ENCODE measurements around the gene ALDH16A1.
A peak's percentile ranks its signal among the peaks of the same experiment; 100 is the strongest.

ALDH16A1 gene

DNA sequence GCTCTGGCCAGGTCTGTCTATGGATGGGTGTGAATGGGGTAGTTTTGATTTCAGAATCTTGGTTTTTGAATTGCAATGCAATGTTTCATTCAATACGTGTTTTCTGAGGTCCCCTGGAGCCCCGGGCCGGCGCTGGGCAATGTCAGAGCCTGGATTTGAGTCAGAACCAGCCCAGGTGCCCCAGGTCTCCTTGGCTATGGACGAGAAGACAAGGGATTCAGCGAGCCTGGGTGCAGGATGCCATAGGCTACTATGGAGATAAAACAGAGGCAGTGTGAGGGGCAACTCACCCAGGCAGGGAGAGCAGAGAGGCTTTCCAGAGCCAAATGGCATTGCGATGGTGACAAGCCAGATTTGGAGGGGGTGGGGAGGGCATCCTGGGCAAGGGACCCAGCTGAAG, 33.2 kb downstream of the ALDH16A1 start:
- DNase-seq (ENCODE audit: low read depth), result no peak
- TF ChIP-seq, protein P1, sequence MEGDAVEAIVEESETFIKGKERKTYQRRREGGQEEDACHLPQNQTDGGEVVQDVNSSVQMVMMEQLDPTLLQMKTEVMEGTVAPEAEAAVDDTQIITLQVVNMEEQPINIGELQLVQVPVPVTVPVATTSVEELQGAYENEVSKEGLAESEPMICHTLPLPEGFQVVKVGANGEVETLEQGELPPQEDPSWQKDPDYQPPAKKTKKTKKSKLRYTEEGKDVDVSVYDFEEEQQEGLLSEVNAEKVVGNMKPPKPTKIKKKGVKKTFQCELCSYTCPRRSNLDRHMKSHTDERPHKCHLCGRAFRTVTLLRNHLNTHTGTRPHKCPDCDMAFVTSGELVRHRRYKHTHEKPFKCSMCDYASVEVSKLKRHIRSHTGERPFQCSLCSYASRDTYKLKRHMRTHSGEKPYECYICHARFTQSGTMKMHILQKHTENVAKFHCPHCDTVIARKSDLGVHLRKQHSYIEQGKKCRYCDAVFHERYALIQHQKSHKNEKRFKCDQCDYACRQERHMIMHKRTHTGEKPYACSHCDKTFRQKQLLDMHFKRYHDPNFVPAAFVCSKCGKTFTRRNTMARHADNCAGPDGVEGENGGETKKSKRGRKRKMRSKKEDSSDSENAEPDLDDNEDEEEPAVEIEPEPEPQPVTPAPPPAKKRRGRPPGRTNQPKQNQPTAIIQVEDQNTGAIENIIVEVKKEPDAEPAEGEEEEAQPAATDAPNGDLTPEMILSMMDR (IDR thresholded peaks at IDR 0.05; ENCODE audit: insufficient read depth, low read depth, low read length, missing control alignments), result no peak
- H3K4me3 ChIP-seq (ENCODE audit: low read length), result no peak overlapping the region

DNA sequence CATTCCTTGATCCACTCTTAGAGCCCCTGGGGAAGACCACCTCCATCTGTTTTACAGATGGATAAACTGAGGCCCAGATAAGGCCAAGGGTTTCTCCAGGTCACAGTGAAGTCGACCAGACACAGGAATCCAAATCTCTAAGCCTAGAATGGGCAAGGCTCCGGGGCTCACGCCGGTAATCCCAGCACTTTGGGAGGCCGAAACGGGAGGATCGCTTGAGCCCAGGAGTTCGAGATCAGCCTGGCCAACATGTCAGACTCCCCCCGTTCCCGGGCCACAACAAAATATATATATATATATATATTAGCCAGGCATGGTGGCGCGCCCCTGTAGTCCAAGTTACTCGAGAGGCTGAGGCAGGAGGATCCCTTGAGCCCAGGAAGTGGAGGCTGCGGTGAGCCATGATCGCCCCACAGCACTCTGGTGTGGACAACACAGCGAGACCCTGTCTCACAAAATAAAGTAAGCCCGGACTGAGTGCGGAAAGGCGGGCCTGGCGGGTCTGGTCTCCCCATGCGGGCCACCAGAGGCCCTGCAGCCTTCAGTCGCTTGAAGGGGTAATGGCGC, 33.8 kb downstream of the ALDH16A1 start:
- DNase-seq (ENCODE audit: low read depth), result no peak
- H3K4me3 ChIP-seq (ENCODE audit: low read length), result peak overlapping the region; percentile 33
- TF ChIP-seq, protein P1 (IDR thresholded peaks at IDR 0.05; ENCODE audit: insufficient read depth, low read depth, low read length, missing control alignments), result no peak

DNA sequence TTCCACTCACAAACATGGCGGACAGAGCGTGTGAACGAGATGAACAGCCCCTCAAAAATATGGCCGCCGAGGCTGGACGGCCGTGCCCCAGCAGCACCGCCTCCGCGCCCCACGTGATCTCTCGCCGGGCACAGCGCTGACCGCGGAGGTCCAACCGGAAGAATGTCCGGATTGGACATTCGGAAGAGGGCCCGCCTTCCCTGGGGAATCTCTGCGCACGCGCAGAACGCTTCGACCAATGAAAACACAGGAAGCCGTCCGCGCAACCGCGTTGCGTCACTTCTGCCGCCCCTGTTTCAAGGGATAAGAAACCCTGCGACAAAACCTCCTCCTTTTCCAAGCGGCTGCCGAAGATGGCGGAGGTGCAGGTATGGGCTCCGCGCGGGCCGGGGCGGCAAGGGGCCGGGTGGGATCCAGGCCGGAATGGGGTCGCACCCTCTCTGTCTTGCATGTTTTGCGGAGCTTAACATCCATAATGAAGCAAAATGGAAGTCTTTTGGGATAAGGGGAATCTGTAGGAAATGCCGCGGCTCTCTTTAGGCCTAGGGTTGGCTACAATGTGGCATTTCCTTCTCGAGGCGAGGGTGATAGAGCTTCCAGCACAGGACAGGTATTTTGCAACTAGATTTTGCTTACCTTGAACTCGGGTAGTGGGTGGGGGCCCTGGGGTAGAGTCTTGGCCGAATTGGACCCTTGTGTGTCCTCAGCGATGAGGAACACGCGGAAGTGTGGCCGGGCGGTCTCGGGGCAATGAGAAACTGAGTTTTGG, 34.4 kb downstream of the ALDH16A1 start, which contains the start of gene RPL13A:
Gene RPL13A, plus strand, starts transcription at position 332 of the 769 bp plus-strand sequence. Its CDS starts 22 bp downstream, at position 354.
- peak within 1 kb of the TSS; percentile 96 for H3K4me3 ChIP-seq (ENCODE audit: low read length)
- TF ChIP-seq, protein P1 (IDR thresholded peaks at IDR 0.05; ENCODE audit: insufficient read depth, low read depth, low read length, missing control alignments), result no peak
- peak; percentile 99 for DNase-seq (ENCODE audit: low read depth)

DNA sequence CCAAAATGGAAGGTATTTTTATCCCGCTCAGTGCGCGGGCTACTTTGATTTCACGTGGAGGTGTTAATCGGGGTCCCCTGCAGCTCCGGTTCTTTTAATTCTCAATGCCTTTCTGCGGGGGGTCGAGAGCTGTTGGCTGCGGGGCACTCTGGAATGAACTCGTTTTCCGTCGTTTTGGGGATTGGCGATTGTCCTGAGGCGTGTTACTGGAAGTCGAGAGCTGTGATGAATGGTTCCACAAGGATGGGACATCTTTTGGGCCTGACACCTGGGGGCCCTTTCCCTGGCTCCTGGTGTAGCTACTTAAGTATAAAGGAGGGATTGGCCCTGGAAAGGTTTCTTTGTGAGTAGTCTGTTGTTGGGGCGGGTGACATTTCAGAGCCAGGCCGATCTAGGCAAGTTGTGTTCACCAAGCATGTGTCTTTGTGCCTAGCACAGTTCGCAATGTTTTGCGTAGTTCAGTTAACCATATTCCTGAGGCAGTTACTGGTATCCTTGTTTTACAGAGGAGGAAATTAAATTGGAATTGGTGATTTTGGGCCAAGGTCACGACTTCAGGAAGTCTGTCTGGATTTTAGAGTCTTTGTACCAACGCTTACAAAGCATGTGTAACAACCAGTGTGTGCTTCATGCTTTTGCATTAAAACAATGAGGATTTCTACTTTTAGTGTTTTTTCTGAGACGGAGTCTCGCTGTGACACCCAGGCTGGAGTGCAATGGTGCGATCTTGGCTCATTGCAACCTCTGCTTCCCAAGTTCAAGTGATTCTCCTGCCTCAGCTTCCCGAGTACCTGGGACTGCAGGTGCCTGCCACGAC, 35.2 kb downstream of the ALDH16A1 start:
- DNase-seq (ENCODE audit: low read depth), result no peak
- TF ChIP-seq, protein P1 (IDR thresholded peaks at IDR 0.05; ENCODE audit: insufficient read depth, low read depth, low read length, missing control alignments), result no peak
- peak overlapping the region; percentile 96 for H3K4me3 ChIP-seq (ENCODE audit: low read length)

DNA sequence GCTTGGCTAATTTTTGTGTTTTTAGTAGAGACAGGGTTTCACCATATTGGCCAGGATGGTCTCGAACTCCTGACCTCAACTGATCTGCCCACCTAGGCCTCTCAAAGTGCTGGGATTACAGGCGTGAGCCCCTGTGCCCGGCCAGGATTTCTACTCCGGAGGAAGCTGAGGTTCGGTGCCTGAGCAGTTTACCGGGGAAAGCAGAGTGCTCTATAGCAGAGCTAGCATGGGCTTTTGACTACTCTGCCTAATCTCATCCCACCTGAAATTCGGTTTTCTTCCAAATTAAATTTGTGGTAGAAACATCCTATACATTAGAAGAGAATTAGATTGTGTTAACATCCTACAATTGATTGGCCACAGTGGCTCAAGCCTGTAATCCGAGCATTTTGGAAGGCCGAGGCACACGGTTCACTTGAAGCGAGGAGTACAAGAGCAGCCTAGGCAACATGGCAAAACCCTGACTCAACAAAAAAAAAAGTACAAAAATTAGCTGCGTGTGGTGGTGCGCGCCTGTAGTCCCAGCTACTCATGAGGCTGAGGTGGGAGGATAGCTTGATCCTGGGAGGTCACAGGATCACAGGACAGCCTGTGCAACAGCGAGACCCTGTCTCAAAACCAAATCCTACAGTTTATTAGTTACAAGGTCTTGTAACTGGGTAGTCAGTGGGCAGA, 36.0 kb downstream of the ALDH16A1 start:
- peak overlapping the region; percentile 96 for H3K4me3 ChIP-seq (ENCODE audit: low read length)
- TF ChIP-seq, protein P1 (IDR thresholded peaks at IDR 0.05; ENCODE audit: insufficient read depth, low read depth, low read length, missing control alignments), result no peak
- no peak for DNase-seq (ENCODE audit: low read depth)

DNA sequence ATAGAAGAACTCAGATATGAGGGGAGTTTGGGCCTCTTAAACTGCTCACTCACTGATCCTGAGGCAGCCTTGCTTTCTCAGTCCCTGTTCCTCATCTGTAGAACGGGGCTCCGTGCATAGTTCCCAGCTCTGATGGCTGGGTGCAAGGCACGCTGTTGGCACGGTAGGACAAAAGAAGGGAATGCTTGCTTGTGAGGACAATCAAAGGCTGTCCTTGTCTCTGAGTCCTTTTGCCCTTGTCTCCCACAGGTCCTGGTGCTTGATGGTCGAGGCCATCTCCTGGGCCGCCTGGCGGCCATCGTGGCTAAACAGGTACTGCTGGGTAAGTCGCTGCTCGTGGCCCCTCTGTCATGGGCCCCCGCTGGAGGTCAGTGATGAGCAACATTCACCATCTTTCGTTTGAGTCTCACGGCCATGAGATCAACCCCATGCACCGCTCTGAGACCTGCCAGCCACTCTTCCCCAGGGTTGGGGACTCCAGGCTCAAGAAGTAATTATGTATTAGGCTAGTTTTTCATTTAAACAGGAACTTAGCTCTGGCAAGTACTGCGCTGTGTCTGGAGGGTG, 36.7 kb downstream of the ALDH16A1 start:
- DNase-seq (ENCODE audit: low read depth), result no peak
- H3K4me3 ChIP-seq (ENCODE audit: low read length), result peak overlapping the region; percentile 96
- TF ChIP-seq, protein P1 (IDR thresholded peaks at IDR 0.05; ENCODE audit: insufficient read depth, low read depth, low read length, missing control alignments), result peak; percentile 20
